Mesothelial cell of epicardium (in vitro differentiated cells): Measurements from ENCODE around the gene RFX3. TPM values are rescaled to one million over a fixed set of nuclear protein-coding genes. Genes with fewer than 3 reads are reported as not detected.

Experiments
- DNase-seq, 2 experiments: peaks; one replicate each; pipeline ENCODE4 v3.0.0; 2021; ENCODE audit warnings: low spot score in 2 of 2; ENCODE audit not compliant: unreplicated experiment in 2 of 2
- H3K27ac Mint-ChIP-seq: 2 replicates; pipeline ENCODE4 v1.8.0; 2021; ENCODE audit warnings: mixed read lengths
- H3K27me3 Mint-ChIP-seq: 2 replicates; pipeline ENCODE4 v1.8.0; 2021; ENCODE audit warnings: low read depth, mixed read lengths
- H3K36me3 Mint-ChIP-seq: 2 replicates; pipeline ENCODE4 v1.8.0; 2021; ENCODE audit warnings: mixed read lengths
- H3K4me1 Mint-ChIP-seq: 2 replicates; pipeline ENCODE4 v1.8.0; 2021; ENCODE audit warnings: mixed read lengths
- H3K4me3 Mint-ChIP-seq: 2 replicates; pipeline ENCODE4 v1.8.0; 2021; ENCODE audit warnings: mild to moderate bottlenecking, moderate library complexity, mixed read lengths
- H3K9me3 Mint-ChIP-seq: 2 replicates; pipeline ENCODE4 v1.8.0; 2021; ENCODE audit warnings: mixed read lengths
- CTCF ChIP-seq: fragments of 200-600 bp; sonication (generic); IDR thresholded peaks from one replicate; pipeline ENCODE4 v1.5.0; 2021; ENCODE audit warnings: antibody characterized with exemption; ENCODE audit not compliant: unreplicated experiment
- total RNA-seq: library from RNA; stranded (reverse); gene quantifications from 3 replicates; pipeline ENCODE4 v1.2.1, GENCODE V29; 2021

The RFX3 gene
- total RNA-seq, 1 donor from 2014 or later = 42.5 TPM

DNA sequence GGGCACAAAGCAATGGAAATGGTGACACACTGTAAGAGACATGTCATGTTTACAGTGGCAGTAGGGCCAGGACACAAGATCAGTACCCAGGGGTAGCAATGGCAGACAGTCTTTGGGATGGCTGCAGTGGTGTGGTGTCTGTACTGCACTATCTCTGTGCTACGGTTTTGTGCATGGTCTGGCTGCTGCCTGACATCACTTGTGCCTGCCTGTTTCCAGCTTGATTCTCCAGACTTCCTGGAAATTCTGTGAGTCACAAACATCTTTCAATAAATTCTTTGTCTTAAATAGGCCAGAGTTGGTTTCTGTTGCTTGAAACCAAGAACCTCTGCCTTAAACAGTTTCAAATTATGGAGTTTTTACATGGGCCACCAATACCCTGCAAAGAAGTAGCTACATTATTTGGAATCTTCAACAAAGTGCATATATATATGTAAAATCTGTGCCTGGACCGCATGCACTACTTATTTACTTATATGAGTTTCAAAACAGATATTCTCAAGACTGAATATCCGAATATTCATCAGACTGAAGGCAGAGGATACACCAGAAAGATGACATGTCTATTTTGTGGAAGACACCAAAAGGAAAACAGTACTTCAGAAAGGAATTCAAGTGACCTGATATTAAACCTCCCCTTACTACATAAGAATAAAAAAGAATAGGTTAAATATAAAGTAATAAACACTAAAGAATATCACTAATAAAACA lies 188.1 kb downstream of the RFX3 start:
- peaks cover 9% of the 10 kb centered on the region for H3K36me3 Mint-ChIP-seq
- H3K9me3 Mint-ChIP-seq = no peaks in the 10 kb centered on the region
- TF ChIP-seq CTCF = no peak
- no peaks in the 10 kb centered on the region for H3K27me3 Mint-ChIP-seq
- DNase-seq = no peak
- H3K4me3 Mint-ChIP-seq = no peak overlapping the region
- H3K27ac Mint-ChIP-seq = peak overlapping the region; percentile 21
- peaks cover 1% of the 10 kb centered on the region for H3K4me1 Mint-ChIP-seq

DNA sequence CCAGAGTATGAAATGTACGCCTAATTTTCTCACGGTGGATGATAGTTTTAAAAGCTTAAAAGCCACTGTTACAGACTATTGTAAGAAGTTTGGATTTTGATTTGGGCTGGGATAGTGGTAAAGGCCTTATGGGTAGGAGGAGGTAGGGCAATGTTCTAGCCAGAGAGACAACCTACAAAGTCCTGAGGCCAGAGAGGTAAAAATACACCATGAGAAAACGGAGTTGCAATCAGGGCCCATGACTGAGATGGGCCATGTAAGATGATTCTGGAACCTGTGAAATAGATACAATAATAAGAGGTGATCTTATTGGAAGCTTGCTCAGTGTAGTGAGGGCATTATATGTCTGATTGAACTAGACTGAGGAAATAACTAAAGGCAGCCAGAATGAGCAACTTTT lies 188.8 kb downstream of the RFX3 start:
- no peak for DNase-seq
- Mint-ChIP-seq H3K9me3 (no peaks in the 10 kb centered on the region), H3K4me3 (no peak overlapping the region), H3K27ac (peak overlapping the region; percentile 21), H3K27me3 (no peaks in the 10 kb centered on the region), H3K4me1 (peaks cover 1% of the 10 kb centered on the region), H3K36me3 (peaks cover 9% of the 10 kb centered on the region)
- TF ChIP-seq CTCF = no peak

DNA sequence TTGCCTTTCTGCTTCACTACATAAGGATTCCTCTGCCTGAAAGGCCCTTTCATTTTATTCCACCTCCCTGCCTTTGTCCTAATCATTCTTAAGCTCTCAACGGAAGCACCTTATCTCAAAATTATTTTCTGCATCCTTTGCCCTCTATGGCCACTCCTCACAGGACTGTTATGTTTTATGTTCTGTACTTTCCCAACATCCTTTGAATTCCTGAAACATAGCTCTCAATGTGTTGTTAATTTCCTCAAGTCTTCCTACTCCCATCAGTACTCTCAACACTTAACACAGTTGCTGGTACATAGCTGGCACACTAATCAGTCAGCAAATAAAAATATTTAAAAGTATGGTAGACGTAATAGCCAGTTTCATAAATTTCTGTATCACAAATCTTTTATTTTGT lies 193.0 kb downstream of the RFX3 start:
- Mint-ChIP-seq H3K36me3 (peaks cover 4% of the 10 kb centered on the region), H3K4me1 (peaks cover under 1% of the 10 kb centered on the region)
- TF ChIP-seq CTCF = no peak

DNA sequence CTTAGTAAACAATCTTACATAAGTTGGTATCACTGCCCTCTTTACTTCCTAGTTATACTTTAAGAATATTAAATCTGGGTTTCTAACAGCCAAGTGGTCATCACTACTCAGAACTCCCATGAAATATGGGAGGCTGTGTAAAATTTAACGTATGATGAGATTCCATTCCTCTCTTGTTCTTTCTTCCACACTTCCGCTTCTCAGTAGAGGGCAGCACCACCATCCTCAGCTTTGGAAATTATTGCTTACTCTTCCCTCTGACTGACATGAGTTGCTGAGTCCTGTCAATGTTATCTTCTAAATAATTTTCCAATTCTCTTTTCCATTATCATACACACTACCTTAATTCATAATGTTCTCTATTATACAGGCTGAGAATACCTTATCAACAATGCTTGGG lies 194.0 kb downstream of the RFX3 start:
- H3K4me1 Mint-ChIP-seq = no peaks in the 10 kb centered on the region
- no peaks in the 10 kb centered on the region for H3K9me3 Mint-ChIP-seq
- no peak for TF ChIP-seq CTCF
- no peak overlapping the region for H3K4me3 Mint-ChIP-seq
- no peaks in the 10 kb centered on the region for H3K27me3 Mint-ChIP-seq
- H3K27ac Mint-ChIP-seq = no peak overlapping the region
- H3K36me3 Mint-ChIP-seq = peaks cover 4% of the 10 kb centered on the region
- DNase-seq = no peak

More for the DNA sequence above, 193.0 kb downstream of the RFX3 start:
- Mint-ChIP-seq H3K9me3 (no peaks in the 10 kb centered on the region), H3K27me3 (no peaks in the 10 kb centered on the region), H3K27ac (no peak overlapping the region), H3K4me3 (no peak overlapping the region)
- DNase-seq = no peak

GRCh38 chr9:3330792-3331420 lies 194.9 kb downstream of the RFX3 start:
- H3K9me3 Mint-ChIP-seq = no peaks in the 10 kb centered on the region
- H3K27me3 Mint-ChIP-seq = no peaks in the 10 kb centered on the region
- H3K27ac Mint-ChIP-seq = no peak overlapping the region
- no peak for TF ChIP-seq CTCF
- no peak for DNase-seq
- H3K4me1 Mint-ChIP-seq = no peaks in the 10 kb centered on the region
- H3K4me3 Mint-ChIP-seq = no peak overlapping the region
- H3K36me3 Mint-ChIP-seq = peaks cover 4% of the 10 kb centered on the region
